Mesendoderm (in vitro differentiated cells): ENCODE data around the gene ASCL2.

Source experiments
- DNase-seq: peaks from one replicate; pipeline ENCODE4 v3.0.0; 2013
- H2AK5ac ChIP-seq: 2 replicates; pipeline ENCODE4 v1.6.1; 2013; ENCODE audit warnings: low read length, inconsistent platforms
- H2BK120ac ChIP-seq: 2 replicates; pipeline ENCODE4 v1.6.1; 2013; ENCODE audit warnings: low read depth, mild to moderate bottlenecking, low read length, moderate library complexity, mixed read lengths
- H2BK15ac ChIP-seq: replicated peaks from 2 replicates; pipeline ENCODE4 v1.6.1; 2013; ENCODE audit warnings: low read depth, mild to moderate bottlenecking, moderate library complexity
- H2BK5ac ChIP-seq: 2 replicates; pipeline ENCODE4 v1.6.1; 2013; ENCODE audit warnings: low read length, inconsistent platforms
- H3K18ac ChIP-seq: 2 replicates; pipeline ENCODE4 v1.6.1; 2013; ENCODE audit warnings: mild to moderate bottlenecking, low read length, mixed read lengths
- H3K23ac ChIP-seq: one replicate; pipeline ENCODE4 v1.6.1; 2013; ENCODE audit warnings: low read length
- H3K27ac ChIP-seq: 2 replicates; pipeline ENCODE4 v1.5.1; 2013; ENCODE audit warnings: low read depth, mild to moderate bottlenecking, inconsistent platforms, low read length, moderate library complexity
- H3K27me3 ChIP-seq: 2 replicates; pipeline ENCODE4 v1.6.1; 2013; ENCODE audit warnings: low read length, control low read depth, mild to moderate bottlenecking, inconsistent platforms; ENCODE audit not compliant: insufficient read depth, poor library complexity
- H3K36me3 ChIP-seq: 2 replicates; pipeline ENCODE4 v1.6.1; 2013; ENCODE audit warnings: low read length, inconsistent platforms; ENCODE audit not compliant: control insufficient read depth, insufficient read depth
- H3K4ac ChIP-seq: one replicate; pipeline ENCODE4 v1.6.1; 2013; ENCODE audit warnings: low read depth, mild to moderate bottlenecking, low read length, moderate library complexity
- H3K4me1 ChIP-seq: 2 replicates; pipeline ENCODE4 v1.6.1; 2013; ENCODE audit warnings: low read depth, low read length, inconsistent platforms; ENCODE audit not compliant: control insufficient read depth
- H3K4me2 ChIP-seq: 2 replicates; pipeline ENCODE4 v1.6.1; 2013; ENCODE audit warnings: low read length
- H3K4me3 ChIP-seq: 2 replicates; pipeline ENCODE4 v1.5.1; 2013; ENCODE audit warnings: mild to moderate bottlenecking, low read length
- H3K56ac ChIP-seq: one replicate; pipeline ENCODE4 v1.6.1; 2013; ENCODE audit warnings: low read length
- H3K79me1 ChIP-seq: 2 replicates; pipeline ENCODE4 v1.6.1; 2013; ENCODE audit warnings: low read length, inconsistent platforms
- H3K79me2 ChIP-seq: 2 replicates; pipeline ENCODE4 v1.6.1; 2013; ENCODE audit warnings: mild to moderate bottlenecking, low read length; ENCODE audit not compliant: control insufficient read depth, insufficient read depth
- H3K9ac ChIP-seq: 2 replicates; pipeline ENCODE4 v1.6.1; 2013; ENCODE audit warnings: low read length, inconsistent platforms
- H4K5ac ChIP-seq: one replicate; pipeline ENCODE4 v1.6.1; 2013; ENCODE audit warnings: low read length
- H4K8ac ChIP-seq: one replicate; pipeline ENCODE4 v1.6.1; 2013; ENCODE audit warnings: low read depth, mild to moderate bottlenecking, control low read depth, low read length, moderate library complexity
- WGBS: extraction: QIAGEN DNeasy Blood & Tissue Kit; methylation state at CpG from one replicate; pipeline ENCODE4 v1.1.7; 2013; ENCODE audit warnings: low lambda C conversion rate, missing lambda C conversion rate; ENCODE audit not compliant: insufficient coverage; ENCODE audit errors: extremely low coverage; 5-methylcytosine and 5-hydroxymethylcytosine counted together

Gene ASCL2

DNA sequence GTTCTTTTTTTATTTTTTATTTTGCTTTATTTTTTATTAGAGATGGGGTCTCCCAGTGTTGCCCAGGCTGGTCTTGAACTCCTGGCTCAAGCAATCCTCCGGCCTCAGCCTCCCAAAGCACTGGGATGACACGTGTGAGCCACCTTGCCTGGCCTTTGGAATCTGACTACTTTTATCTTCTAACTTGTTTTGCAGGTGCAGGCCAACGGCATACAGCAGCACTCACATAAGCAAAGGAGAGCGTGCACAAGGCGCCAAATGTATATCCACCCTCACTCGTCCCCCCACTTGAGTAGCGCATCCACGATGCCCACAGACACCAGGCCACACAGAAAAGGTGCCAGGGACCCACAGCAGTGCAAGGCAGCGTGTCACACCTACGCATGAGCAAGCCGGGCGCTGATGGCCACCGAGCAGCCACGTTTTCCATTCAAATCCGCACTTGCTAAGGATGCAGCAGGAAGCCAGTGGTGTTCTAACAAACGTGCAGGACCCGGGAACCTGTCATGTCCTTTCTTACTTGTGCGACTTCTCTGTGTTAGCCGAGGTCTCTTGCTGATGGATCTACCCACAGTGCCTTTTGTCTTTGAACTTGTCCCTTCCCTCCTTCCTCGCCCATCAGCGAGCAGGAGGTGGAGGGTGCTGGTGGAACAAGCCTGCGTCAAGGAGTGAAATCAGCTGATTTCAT, 5.9 kb downstream of the ASCL2 start:
- no peaks in the 10 kb centered on the region for H3K36me3 ChIP-seq
- H2BK15ac ChIP-seq: no peak overlapping the region
- H3K18ac ChIP-seq: no peak overlapping the region
- H3K4me3 ChIP-seq: no peak overlapping the region
- no peak overlapping the region for H2BK120ac ChIP-seq
- no peak overlapping the region for H3K4ac ChIP-seq
- H3K27ac ChIP-seq: no peak overlapping the region
- no peaks in the 10 kb centered on the region for H3K79me1 ChIP-seq
- H3K4me2 ChIP-seq: no peak overlapping the region
- H3K4me1 ChIP-seq: no peaks in the 10 kb centered on the region
- no peak overlapping the region for H3K9ac ChIP-seq
- no peak overlapping the region for H2BK5ac ChIP-seq
- H3K79me2 ChIP-seq: no peaks in the 10 kb centered on the region
- no peak overlapping the region for H3K23ac ChIP-seq
- peaks cover 8% of the 10 kb centered on the region for H3K27me3 ChIP-seq
- DNase-seq: no peak
- H4K5ac ChIP-seq: no peak overlapping the region
- no peak overlapping the region for H3K56ac ChIP-seq
- H4K8ac ChIP-seq: no peak overlapping the region
- no peak overlapping the region for H2AK5ac ChIP-seq
- no CpG with 5 or more reads among the region's 22 CpGs for WGBS

DNA sequence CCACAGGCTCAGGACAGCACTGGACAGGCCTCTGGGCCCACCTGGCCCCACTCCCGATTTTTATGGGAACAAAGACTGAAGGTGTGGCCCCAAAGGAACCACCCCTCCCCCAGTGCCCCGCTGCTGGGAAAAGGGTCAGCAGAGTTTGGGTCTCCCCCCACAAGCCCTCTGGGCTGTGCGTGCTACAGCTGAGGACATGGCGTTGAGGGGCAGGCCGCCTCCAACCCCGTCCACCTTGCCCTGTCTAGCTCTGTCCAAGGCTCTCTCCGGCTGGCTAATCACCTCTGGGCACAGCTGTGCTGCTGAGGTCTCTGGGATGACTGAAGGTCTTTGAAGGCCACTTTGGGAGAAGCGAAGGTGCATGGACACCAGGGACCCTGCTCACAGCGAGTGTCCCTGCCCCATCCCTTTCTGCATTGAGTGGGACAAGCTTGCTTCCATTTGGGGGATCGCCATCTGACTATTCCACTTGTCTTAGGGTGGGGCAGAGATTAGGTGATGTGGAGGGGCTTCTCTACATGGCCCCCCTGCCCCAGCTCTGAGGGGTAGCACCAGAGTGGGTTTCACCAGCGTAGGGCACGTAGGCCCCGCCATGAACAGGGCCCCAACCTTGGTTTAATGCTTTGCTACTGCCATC, 6.5 kb downstream of the ASCL2 start:
- Histone ChIP-seq H3K4me2 (no peak overlapping the region), H3K23ac (no peak overlapping the region), H2BK120ac (no peak overlapping the region), H2BK15ac (no peak overlapping the region), H3K27ac (no peak overlapping the region), H3K27me3 (peaks cover 6% of the 10 kb centered on the region), H3K18ac (no peak overlapping the region), H4K8ac (no peak overlapping the region), H3K9ac (no peak overlapping the region), H3K79me1 (no peaks in the 10 kb centered on the region), H2AK5ac (no peak overlapping the region), H3K4me3 (no peak overlapping the region), H3K36me3 (no peaks in the 10 kb centered on the region), H3K79me2 (no peaks in the 10 kb centered on the region), H3K56ac (no peak overlapping the region), H4K5ac (no peak overlapping the region), H3K4ac (no peak overlapping the region), H2BK5ac (no peak overlapping the region), H3K4me1 (no peaks in the 10 kb centered on the region)
- no CpG with 5 or more reads among the region's 13 CpGs for WGBS
- DNase-seq: no peak

DNA sequence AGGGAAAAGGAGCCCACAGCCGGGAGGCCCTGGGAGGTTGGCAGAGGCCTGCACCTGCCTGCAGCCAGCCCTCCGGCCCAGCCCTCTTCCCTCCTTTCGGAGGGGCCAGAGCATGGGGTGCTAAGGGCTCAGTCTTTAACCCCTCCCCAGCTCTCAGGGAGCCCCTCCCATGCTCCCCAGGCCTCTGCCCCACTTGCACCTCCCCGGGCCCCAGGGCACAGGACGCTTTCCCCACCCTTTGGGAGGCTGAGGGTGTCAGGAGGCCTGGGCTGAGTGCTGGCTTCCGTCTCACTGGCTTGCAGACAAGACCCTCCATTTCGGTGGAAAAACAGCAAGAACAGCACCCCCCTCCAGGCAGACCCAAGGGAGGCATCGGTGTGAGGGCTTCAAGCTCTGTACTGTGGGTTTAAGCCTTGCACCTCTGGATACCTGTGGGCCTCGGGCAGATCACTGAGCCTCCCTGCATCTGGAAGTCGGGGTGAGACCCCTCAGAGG, 7.3 kb downstream of the ASCL2 start:
- Histone ChIP-seq H3K4me3 (no peak overlapping the region), H2BK15ac (no peak overlapping the region), H4K8ac (no peak overlapping the region), H3K9ac (no peak overlapping the region), H3K18ac (no peak overlapping the region), H3K23ac (no peak overlapping the region), H4K5ac (no peak overlapping the region), H3K4ac (no peak overlapping the region), H2BK5ac (no peak overlapping the region), H3K4me1 (no peaks in the 10 kb centered on the region), H3K56ac (no peak overlapping the region), H2BK120ac (no peak overlapping the region), H3K36me3 (no peaks in the 10 kb centered on the region), H3K79me1 (no peaks in the 10 kb centered on the region), H3K27ac (no peak overlapping the region), H3K27me3 (peaks cover 2% of the 10 kb centered on the region), H3K4me2 (no peak overlapping the region), H2AK5ac (no peak overlapping the region), H3K79me2 (no peaks in the 10 kb centered on the region)
- no CpG with 5 or more reads among the region's 10 CpGs for WGBS
- no peak for DNase-seq

DNA sequence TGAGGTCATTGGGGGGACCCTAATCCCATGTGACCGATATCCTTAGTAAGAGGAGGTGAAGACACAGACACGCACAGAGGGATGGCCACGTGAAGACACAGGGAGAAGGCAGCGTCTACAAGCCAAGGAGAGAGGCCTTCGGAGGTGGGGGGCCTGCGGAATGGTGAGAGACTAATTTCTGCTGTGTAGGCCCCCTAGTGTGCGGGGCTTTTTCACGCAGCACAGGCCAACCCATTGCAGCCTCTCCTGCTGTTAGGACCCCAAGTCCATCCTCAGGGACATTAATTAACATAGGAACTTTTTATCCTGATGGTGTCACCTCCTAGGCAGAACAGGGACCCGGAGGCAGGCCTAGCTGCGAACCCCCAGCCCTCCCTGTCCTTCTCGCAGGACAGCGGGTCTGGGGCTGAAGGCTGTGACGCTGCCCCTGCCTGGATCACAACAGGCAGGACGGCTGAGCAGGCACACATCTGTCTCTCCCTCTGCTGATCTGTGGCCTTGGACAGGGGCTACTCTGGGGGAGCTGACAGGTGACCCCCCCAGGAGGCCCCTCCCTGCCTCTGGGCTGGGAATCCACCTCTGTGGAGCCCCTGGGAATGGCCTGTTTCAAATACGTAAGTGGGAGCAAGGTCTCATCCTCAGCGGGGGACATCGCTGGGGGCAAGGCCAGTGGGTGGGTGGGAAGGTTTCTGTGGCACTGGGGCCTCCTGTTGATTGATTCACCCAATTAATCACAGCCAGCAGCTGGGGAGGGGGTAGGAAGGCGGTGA, 7.9 kb downstream of the ASCL2 start:
- Histone ChIP-seq H3K18ac (no peak overlapping the region), H3K4me3 (no peak overlapping the region), H2BK120ac (no peak overlapping the region), H4K5ac (no peak overlapping the region), H4K8ac (no peak overlapping the region), H3K23ac (no peak overlapping the region), H2AK5ac (no peak overlapping the region), H3K79me2 (no peaks in the 10 kb centered on the region), H2BK15ac (no peak overlapping the region), H3K36me3 (no peaks in the 10 kb centered on the region), H3K27ac (no peak overlapping the region), H3K79me1 (no peaks in the 10 kb centered on the region), H2BK5ac (no peak overlapping the region), H3K27me3 (no peaks in the 10 kb centered on the region), H3K4me2 (no peak overlapping the region), H3K4ac (no peak overlapping the region), H3K4me1 (no peaks in the 10 kb centered on the region), H3K56ac (no peak overlapping the region), H3K9ac (no peak overlapping the region)
- no CpG with 5 or more reads among the region's 18 CpGs for WGBS
- DNase-seq: no peak

DNA sequence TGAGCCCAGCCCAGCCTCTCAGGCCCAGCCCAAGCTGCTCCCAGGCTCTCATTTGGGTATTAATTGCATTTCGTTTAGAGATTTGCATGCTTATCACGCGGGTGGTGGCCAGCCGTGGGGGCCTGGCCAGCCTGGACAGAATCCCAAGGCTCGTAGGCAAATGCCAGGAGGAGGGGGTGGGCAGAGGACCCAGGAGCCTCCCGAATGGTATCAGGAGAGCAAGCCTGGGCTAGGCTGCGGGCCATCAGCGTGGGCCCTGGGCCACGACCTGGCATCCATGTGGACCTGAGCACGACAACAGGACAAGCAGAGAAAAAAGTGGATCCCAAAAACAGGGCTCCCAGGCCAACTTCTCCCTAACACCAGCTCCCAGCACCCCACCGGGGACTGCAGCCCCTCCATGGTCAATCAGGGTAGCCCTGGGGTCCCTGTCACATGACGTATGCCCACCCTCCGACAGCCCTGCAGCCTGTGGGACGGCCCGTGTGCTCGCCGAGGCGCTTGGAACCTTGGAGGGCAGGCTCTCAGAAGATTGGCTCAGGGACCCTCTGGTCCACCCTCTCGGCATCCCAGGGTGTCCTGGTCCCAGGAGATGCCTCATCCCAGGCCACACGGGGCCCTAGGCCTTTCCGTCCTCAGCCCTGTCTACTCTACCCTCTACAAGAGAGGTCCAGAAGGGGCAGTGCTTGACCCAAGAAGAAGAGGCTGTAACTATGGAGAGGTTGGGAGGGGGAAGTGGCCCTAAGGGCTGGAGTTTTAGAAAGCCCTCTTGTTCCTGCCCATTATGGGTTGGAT, 8.8 kb downstream of the ASCL2 start:
- Histone ChIP-seq H4K8ac (no peak overlapping the region), H3K79me2 (no peaks in the 10 kb centered on the region), H3K36me3 (no peaks in the 10 kb centered on the region), H2AK5ac (no peak overlapping the region), H4K5ac (no peak overlapping the region), H3K27me3 (no peaks in the 10 kb centered on the region), H3K9ac (no peak overlapping the region), H3K27ac (no peak overlapping the region), H3K4me3 (no peak overlapping the region), H2BK120ac (no peak overlapping the region), H3K56ac (no peak overlapping the region), H2BK15ac (no peak overlapping the region), H2BK5ac (no peak overlapping the region), H3K4me1 (no peaks in the 10 kb centered on the region), H3K23ac (no peak overlapping the region), H3K79me1 (no peaks in the 10 kb centered on the region), H3K18ac (no peak overlapping the region), H3K4me2 (no peak overlapping the region), H3K4ac (no peak overlapping the region)
- DNase-seq: no peak
- no CpG with 5 or more reads among the region's 21 CpGs for WGBS
